Measurements from ENCODE around the gene ZNF778. TPM values are rescaled to one million over a fixed set of nuclear protein-coding genes. Genes with fewer than 3 reads are reported as not detected.

The ZNF778 gene
- total RNA-seq: 9.1 and 9.3 TPM in 2 replicates

DNA sequence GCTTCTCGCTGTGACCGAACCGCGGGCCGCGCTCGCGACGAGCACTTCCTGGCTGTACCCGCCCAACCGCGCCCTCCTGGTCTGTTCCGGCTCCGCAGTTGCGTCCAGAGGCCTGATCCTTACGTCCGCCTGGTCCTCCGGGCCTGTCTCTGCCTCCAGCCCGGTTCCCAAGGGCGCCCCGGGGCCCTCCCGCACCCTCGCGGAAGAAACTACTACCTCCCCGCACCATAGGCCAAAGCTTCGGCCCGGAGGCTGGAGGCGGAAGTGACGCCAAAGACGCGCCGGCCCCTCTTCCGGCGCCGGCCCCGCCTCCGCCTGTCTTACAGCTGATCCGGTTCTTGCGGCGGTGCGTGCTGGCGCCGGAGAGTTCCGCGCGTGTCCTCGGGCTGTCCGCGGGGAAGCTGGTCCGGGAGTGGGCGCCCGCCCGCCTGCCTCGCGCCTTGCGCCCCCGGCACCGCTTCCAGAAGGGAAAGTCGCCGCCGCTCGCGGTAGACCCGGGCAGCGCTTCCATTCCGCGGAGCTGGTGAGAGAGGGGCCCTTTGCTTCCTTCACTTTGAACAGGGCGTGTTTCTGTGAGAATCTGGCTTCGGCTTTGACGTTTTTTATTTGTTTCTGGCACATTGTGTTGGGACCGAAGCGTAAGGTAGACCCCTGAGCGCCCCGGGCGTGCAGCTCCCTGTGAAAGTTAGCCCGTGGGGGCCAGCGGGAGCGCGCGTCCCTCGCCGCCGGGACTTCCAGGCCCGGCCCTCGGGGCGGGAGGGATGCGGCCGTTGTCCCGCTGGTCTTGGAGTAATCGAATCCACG is at the start of gene ZNF778:
Gene ZNF778, plus strand, starts transcription at position 316 of the 804 bp plus-strand sequence. CDS start 3,425 bp downstream, outside the sequence.

DNA sequence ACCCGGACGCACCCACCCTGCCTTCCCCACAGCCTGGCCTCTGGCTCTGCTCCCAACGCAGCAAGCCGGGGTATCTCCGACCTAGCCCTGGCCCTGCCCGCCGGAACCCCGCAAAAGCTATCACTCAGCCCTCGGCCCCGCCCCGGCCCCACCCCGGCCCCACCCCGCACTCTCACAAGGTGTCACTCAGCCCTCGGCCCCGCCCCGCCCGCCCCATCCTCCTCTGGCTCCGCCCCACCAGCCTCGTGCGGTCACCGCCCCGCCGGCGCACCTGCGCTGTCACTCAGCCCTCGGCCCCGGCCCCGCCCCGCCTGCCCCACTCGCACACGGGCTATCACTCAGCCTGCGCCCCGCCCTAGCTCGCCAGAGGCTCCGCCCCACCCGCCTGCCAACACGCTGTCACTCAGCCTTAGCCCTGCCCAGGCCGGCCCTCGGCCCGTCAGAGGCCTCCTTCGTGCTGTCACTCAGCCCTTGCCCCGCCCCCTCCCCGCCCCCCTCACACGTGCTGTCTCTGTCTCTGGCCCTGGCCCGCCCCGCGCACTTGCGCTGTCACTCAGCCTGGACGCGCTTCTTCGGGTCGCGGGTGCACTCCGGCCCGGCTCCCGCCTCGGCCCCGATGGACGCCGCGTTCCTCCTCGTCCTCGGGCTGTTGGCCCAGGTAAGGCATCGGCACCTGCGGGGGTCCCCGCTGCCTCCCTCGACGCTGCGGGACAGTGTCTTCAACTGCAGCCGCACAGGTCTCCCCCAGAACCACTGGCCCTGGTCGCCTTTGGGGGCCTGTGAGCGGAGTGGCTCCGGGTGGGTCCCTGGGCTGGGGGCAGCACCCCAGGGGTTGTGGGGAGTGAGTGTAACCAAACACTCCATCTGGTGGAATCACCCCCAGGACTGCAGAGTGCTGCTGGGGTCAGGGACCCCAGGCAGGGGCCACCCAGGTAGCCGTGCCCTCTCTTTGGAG is 46.0 kb upstream of the ZNF778 start, which contains the start of gene CDH15:
Gene CDH15, plus strand, starts transcription at position 533 of the 955 bp plus-strand sequence. Its CDS starts 84 bp downstream, at position 617.

DNA sequence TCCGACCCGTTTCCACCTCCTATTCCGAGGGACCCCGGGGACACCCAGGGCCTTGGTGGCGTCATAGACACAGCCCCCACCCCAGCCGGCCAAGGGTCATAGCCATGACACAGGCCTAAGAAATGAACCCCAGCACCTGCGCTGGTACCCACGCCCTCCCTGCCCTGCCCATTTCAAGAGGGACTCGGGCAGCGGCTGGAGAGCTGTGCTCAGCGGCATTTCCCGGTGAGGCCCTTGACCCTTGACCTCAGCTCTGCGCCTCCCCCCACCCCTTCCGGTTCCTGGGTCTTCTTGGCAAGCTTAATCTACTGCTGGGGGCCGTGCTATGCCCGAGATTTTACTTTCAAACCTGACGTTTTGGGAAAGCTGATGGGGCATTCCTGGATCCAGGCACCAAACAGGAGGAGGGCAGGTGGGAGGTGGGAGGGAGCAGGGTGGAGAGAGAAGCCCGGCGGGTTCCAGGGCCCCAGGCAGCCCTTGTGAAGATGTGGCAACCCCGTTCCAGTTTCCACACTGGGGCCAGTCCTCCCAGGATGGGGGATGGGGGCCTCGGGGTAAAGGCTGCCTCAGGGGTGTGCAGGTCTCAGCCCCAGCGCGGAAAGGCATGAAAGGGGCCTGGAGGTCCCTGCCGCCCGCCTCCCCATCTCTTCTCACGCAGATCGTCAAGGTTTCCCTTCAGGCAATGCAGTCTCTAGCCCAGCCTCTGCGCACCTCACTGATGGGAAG is 17.2 kb upstream of the ZNF778 start, which contains the start of gene SLC22A31:
Gene SLC22A31, minus strand, starts transcription at position 414 of the 726 bp plus-strand sequence. Its CDS starts 36 bp downstream, at position 378.

Other genes with a start within 250 kb of the ZNF778 start
- gene CBFA2T3, start 240.5 kb upstream of the ZNF778 start, total RNA-seq: not detected in 2 replicates
- 15.8 and 19.7 TPM in 2 replicates for gene ACSF3, start 123.9 kb upstream of the ZNF778 start, total RNA-seq
- 0.22 and 0.39 TPM in 2 replicates for gene CDH15, start 46.0 kb upstream of the ZNF778 start, total RNA-seq
- 0.13 TPM in 1 of 2 replicates, not detected in the other for gene SLC22A31, start 17.2 kb upstream of the ZNF778 start, total RNA-seq

All from articular chondrocyte of knee joint (primary cell).